NCI-H2029 (cell line): ENCODE results near the gene CLHC1.
"Not testable (repeated sequence)": the region's sequence is repeated elsewhere in the genome, so short reads cannot be mapped to it uniquely, and the experiment has no call there.

Experiments used
- DNase-seq: peaks from one replicate; lab custom pipeline; 2025; lab: John Stamatoyannopoulos, UW

Gene CLHC1

GRCh38 chr2:55232084-55232862, at the start of gene CLHC1, which contains the start of gene RPS27A:
Gene CLHC1 (minus strand): TSS chr2:55232293. CDS start chr2:55222411, 9,882 bp downstream.
Gene RPS27A (plus strand): TSS chr2:55232688. CDS start chr2:55232825, 137 bp downstream.
- DNase-seq: peak; percentile 95

DNA sequence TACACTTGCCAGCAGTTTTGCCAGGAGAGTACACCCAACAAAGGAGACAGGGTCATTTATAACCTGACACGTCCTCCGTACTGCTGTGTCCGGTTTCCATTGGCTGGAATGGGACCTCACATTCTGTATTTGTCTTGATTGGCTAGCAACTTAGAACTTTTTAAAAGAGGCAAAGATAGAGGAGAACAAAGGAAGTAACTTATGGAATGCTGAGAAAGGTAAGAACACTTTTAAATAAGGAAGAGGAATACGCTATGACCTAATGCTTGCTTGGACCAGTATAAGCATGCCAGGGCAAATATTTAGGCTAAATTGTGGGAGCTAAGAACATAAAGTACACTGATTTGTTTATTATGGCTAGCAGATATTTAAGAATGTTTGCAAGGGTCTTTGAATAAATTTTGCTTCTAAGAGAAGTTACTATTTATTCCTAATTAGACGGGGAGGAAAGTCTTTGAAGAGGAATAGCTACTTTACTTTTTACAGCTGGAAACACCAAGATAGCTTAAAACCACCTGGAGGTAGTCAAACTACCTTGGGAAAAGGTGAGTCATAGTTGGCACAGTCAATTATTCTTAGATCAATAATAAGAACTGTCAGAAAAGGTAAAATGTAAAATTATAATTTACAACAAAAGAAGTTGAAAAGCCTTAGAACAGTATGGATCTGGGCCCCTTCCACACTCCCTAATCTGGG, 48.9 kb upstream of the CLHC1 start:
- DNase-seq: not testable (repeated sequence)

GRCh38 chr2:55279859-55280424, 47.8 kb upstream of the CLHC1 start:
- DNase-seq: not testable (repeated sequence)

- DNase-seq: not testable (repeated sequence)
These were observed 47.2 kb upstream of the CLHC1 start for GRCh38 chr2:55279214-55279835.

GRCh38 chr2:55277310-55277709, 45.2 kb upstream of the CLHC1 start:
- no peak for DNase-seq

DNA sequence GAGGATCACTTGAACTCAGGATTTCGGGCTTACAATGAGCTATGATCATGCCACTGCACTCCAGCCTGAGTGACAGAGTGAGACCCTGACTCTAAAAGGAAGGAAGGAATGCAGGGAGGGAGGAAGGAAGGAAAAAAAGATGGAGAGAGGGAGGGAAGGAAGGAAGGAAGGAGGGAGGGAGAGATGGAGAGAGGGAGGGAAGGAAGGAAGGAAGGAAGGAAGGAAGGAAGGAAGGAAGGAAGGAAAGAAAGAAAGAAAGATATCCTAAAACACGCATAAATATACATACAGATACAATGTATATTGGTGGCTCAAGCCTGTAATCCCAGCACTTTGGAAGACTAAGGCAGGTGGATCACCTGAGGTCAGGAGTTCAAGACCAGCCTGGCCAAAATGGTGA, 42.3 kb upstream of the CLHC1 start:
- not testable (repeated sequence) for DNase-seq

- peak; percentile 5 for DNase-seq
These were observed 37.5 kb upstream of the CLHC1 start for GRCh38 chr2:55269645-55269990.

GRCh38 chr2:55268907-55269644, 37.0 kb upstream of the CLHC1 start, which contains the start of gene MTIF2:
Gene MTIF2 (minus strand): TSS chr2:55269231. CDS start chr2:55263858, 5,373 bp downstream.
- peak; percentile 89 for DNase-seq

DNA sequence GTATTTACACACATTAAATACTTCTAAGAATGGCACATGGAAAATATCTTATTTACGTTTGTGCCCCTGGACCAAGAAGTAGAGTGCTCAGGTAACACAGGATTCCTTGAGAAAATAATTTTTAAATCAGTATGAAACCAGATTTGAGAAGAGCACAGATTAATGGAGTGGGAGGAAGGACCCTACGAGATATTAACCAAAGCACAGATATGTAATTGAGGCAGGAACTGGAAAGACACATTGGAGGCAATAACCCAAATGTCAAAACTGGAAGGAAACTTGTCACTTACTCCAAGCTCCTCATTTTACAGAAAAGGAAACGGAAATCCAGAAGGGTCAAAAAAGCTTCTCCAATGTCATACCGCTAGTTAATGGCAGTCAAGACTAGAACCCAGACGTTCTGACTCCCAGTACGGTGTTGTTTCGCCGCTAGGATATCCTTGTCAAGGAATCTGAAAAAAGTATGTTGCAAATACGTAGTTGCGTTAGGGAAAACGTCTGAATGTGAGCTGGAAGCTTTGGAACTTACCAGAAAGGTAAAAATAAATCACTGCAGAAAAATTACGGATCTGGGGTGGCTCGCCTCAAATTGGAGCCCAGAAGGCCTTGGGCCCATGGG, 36.3 kb upstream of the CLHC1 start:
- DNase-seq: no peak

GRCh38 chr2:55259586-55259985, 27.5 kb upstream of the CLHC1 start:
- not testable (repeated sequence) for DNase-seq

- no peak for DNase-seq
These were observed 20.7 kb upstream of the CLHC1 start for GRCh38 chr2:55252832-55253231.

DNA sequence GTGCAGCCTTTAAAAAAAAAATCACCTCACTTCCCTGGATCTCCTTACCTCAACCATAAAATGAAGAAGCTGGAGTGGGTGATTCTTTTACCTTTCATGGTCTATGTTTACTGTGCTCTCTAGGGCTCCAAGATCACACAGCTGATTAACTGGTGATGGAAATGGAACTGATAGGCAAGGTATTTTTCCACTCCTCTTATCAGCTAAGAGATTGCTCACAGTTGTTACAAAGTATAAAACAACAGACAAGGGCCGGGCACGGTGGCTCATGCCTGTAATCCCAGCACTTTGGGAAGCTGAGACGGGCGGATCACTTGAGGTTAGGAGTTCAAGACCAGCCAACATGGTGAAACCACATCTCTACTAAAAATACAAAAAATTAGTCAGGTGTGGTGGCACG, 14.9 kb upstream of the CLHC1 start:
- no peak for DNase-seq

DNA sequence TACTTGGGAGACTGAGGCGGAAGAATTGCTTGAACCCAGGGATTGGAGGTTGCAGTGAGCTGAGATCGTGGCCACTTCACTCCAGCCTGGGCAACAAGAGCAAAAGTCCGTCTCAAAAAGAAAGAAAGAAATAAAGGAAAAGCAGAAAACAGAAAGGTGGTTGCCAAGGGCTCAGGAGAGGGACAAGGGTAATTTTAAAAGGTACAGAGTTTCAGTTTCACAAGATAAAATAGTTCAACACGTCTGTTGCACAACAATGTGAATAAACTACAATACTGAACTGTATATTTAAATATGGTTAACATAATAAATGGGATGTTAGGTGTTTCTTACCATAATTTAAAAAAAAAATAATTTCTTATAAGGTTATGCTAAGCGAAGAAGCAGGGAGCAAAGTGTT, 13.3 kb upstream of the CLHC1 start:
- DNase-seq: no peak

GRCh38 chr2:55242617-55243016, 10.5 kb upstream of the CLHC1 start:
- no peak for DNase-seq

GRCh38 chr2:55241582-55241981, 9.5 kb upstream of the CLHC1 start:
- DNase-seq: not testable (repeated sequence)

DNA sequence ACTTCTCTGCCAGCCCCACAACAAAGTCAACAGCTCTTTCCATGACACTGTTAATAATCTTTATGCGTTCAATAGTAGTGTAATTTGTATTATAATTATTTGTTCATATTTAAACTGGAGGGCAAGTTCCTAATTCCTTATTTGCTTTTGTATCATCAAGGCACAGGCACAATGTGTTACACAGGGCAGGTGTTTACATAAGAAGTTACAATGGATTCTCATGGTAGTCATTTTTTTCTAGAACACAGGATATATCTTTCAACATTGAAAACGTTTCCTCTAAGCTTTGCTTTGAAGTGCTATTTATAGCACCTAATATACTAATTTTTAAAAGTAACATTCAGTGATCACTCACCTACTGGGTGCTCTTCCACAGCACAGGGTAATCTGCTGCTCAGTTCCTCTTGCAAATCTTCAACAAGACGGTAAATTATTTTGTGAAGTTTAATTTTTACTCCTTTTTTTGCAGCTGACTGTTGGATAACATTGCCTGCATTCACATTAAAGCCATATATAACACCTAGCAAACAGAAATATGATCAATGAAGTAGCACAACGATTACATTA, 7.6 kb upstream of the CLHC1 start:
- DNase-seq: peak; percentile 10

DNA sequence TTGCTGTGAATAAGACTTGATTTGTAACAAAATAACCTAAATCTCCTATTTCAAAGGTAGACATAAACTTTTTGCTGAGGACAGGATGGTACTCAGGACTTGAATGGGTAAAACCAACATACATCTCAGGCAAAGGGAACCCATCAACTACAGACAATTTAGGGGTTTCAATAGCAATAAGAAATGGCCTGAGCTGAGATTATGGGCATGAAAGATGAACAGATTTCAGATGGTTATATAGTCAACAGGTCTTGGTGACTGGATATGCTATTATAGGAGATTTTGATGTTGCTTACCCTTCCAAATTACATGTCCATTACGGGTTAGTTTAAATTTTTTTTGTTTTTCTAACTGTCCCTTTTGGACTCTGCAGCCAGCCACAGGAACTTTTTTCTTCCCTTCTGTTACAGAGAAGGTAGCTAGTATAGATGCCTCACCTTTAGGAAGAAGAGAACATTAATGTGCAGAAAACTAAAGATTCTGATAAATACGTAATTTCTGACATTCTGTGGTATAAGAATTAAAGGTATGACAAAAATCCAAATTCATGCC, 5.0 kb upstream of the CLHC1 start:
- no peak for DNase-seq

DNA sequence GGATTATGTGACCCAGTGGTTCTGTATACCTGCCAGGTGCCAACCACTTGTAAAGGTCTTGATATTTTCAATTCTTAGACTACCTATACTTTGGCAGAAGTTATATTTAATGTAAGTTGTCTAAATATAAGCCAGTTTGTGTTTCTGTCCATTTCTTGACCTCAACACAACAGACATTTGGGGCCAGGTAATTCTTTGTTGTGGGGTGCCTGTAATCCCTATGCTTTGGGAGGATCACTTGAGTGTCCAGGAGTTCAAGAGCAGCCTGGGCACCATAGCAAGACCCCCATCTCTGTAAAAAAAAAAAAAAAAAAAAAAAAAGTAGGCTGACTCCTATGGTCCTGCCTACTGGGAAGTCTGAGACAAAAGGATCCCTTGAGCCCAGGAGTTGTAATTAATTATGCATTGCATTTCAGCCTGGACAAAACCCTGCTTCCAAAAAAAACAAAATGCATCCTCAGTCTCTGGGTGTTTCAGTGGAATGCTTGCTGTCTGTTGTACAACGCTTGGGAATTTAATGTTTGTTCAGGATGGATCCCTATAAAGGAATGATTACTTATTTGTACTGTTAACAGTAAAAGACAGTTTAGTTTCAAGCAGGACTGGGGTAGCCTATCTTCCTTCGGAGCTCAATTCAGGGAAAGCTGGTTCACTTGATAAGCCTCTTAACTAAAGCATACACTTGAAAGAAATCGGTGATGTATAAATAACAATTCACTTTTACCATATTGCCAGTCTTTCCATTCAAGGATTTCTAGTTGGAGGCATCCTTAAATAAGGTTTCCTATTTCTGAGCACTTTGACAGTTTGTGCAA, 3.8 kb upstream of the CLHC1 start:
- DNase-seq: no peak

DNA sequence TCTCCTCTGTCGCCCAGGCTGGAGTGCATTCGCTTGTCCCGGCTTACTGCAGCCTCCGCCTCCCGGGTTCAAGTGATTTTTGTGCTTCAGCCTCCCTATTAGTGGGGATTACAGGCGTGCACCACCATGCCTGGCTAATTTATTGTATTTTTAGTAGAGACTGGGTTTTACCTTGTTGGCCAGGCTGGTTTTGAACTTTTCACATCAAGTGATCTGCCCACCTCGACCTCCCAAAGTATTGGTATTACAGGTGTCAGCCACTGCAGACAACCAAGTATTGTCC, 1.5 kb upstream of the CLHC1 start:
- no peak for DNase-seq
